Measurements from ENCODE around the gene OR4N2.
A peak's percentile ranks its signal among the peaks of the same experiment; 100 is the strongest.
"Not testable (repeated sequence)": the region's sequence is repeated elsewhere in the genome, so short reads cannot be mapped to it uniquely, and the experiment has no call there.

Gene OR4N2

DNA sequence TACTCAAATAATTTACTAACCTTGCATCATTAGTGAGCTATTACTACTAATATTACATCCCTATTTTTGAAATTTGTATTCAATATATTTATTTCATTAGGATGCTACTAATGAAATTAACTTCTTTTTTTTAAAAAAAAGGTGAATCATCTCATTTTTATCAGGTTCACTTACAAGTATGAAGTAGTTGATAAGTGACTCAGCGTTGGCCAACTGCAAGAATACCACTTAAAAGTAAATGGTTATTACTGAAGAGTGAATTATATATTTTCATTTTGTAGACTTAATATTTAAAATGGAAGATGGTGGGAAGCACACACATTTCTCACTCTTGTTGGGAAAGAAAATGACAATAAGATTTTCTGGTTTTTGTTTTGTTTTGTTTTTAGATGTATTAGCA is 19.6 kb downstream of the OR4N2 start:
- no peak for DNase-seq
- TF ChIP-seq POLR2A (IDR thresholded peaks at IDR 0.05; ENCODE audit: low read length), result no peak
- TF ChIP-seq GATA1 (IDR thresholded peaks at IDR 0.05; ENCODE audit: low read depth, low read length), result no peak

DNA sequence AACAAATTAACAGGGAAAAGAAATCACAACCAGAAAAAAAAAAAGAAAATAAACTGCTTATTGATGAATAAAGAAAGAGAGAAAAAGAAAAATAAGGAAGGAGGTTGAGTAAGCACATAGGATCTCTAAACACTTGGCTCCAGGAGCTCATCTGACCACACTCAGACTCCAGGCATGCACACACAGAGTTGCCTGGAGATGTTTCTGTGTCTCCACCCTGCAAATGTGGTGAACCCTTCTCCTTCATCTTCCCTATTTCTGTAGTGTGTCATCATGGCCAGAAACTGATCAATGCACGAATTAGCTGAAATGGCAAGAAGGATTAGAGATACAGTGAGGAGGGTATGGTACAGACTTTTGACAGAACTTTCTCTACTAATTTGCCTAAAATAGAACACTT is 20.2 kb downstream of the OR4N2 start:
- DNase-seq, result no peak
- TF ChIP-seq POLR2A (IDR thresholded peaks at IDR 0.05; ENCODE audit: low read length) (no peak), GATA1 (IDR thresholded peaks at IDR 0.05; ENCODE audit: low read depth, low read length) (no peak)

GRCh38 chr14:19827626-19828244 is 24.2 kb downstream of the OR4N2 start:
- not testable (repeated sequence) for DNase-seq

GRCh38 chr14:19828314-19828713 is 24.7 kb downstream of the OR4N2 start:
- TF ChIP-seq GATA1 (IDR thresholded peaks at IDR 0.05; ENCODE audit: low read depth, low read length) (no peak), POLR2A (IDR thresholded peaks at IDR 0.05; ENCODE audit: low read length) (no peak)
- no peak for DNase-seq

DNA sequence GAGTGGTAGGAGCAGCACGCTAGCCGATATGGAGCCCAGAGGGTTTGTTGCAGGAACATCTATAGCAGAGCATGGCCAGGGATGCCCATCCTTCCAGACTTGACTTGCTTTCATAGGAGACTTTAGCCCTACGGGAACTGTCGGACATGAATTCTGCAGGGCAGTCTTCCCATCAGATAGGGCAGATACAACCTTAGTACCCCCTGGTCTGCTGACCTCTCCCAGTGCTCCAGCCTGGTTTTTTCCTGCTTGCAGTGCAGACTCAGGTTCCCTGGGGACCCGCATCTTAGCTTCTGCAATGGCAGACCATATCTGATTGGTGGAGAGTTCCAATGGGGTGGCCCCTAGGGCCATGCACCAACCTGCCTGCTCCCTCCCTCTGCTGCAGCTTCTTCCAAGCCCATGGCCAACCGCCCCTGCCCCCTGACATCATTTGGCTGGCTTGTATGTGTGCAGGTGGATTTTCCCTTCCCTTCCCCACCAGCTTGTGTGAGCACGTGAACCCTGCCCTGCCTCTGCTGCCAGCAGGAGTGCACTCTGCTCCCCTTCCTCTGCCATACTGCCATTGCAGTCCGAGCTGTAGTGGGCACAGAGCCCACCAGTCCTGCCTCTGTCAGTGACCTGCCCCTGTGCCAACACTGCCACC is 30.8 kb downstream of the OR4N2 start:
- DNase-seq, result not testable (repeated sequence)

GRCh38 chr14:19838433-19838832 is 34.9 kb downstream of the OR4N2 start:
- no peak for DNase-seq
- no peak for TF ChIP-seq GATA1 (IDR thresholded peaks at IDR 0.05; ENCODE audit: low read depth, low read length)
- no peak for TF ChIP-seq POLR2A (IDR thresholded peaks at IDR 0.05; ENCODE audit: low read length)

- no peak for DNase-seq
- TF ChIP-seq POLR2A (IDR thresholded peaks at IDR 0.05; ENCODE audit: low read length), result no peak
- TF ChIP-seq GATA1 (IDR thresholded peaks at IDR 0.05; ENCODE audit: low read depth, low read length), result no peak
Observed at GRCh38 chr14:19851365-19851764, 47.8 kb downstream of the OR4N2 start.

DNA sequence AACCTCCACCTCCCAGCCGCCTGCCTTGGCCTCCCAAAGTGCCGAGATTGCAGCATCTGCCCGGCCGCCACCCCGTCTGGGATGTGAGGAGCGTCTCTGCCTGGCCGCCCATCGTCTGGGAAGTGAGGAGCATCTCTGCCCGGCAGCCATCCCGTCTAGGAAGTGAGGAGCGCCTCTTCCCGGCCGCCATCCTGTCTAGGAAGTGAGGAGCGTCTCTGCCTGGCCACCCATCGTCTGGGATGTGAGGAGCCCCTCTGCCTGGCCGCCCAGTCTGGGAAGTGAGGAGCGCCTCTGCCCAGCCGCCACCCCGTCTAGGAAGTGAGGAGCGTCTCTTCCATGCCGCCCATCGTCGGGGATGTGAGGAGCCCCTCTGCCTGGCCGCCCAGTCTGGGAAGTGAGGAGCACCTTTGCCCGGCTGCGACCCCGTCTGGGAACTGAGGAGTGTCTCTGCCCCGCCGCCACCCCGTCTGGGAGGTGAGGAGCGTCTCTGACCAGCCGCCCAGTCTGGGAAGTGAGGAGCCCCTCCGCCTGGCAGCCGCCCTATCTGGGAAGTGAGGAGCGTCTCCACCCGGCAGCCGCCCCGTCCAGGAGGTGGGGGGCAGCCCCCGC is 62.6 kb downstream of the OR4N2 start:
- DNase-seq, result not testable (repeated sequence)

DNA sequence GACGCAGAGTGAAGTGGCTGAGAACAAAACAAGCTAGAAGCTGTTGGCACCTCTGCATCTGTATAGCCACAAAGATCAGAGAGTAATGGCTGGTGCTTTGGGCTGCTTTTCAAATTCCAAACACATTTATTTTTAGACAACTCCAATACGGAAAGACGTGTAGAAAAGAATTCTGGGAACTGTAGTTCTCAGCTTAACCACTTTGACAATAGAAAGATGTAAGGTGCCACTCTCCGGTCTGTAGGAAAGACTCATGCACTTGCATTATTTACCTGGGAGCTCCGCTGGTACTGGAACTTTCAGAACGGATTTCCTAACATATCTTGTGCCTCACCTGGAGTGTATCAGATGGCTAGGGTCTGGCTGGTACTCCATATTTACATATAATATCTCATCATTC is 69.6 kb downstream of the OR4N2 start:
- DNase-seq, result no peak
- TF ChIP-seq POLR2A (IDR thresholded peaks at IDR 0.05; ENCODE audit: low read length), result no peak
- TF ChIP-seq GATA1 (IDR thresholded peaks at IDR 0.05; ENCODE audit: low read depth, low read length), result no peak

DNA sequence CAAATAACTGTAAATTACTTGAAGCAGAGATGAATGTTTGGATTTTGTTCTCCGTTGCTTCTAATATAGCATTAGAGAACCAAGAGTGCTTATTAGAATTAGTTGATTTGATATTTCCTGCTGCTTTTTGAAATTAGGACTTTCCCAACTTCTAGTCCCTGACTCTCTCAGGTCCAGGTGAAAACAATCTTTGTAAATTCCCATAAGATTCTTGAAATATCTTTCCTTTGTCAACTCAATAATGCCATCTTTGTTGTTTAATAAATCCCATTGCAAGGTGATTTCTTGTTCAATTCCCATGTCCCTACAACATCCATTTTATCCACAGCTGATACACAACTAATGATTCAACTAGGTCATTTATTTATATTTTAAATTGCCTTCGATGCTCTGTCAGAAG is 71.3 kb downstream of the OR4N2 start, which contains the start of gene OR4K2:
TSS of gene OR4K2 (plus strand) at position 301 of the 400 bp plus-strand sequence. CDS start 1,126 bp downstream, outside the sequence.
- no peak for DNase-seq
- no peak for TF ChIP-seq GATA1 (IDR thresholded peaks at IDR 0.05; ENCODE audit: low read depth, low read length)
- no peak for TF ChIP-seq POLR2A (IDR thresholded peaks at IDR 0.05; ENCODE audit: low read length)

DNA sequence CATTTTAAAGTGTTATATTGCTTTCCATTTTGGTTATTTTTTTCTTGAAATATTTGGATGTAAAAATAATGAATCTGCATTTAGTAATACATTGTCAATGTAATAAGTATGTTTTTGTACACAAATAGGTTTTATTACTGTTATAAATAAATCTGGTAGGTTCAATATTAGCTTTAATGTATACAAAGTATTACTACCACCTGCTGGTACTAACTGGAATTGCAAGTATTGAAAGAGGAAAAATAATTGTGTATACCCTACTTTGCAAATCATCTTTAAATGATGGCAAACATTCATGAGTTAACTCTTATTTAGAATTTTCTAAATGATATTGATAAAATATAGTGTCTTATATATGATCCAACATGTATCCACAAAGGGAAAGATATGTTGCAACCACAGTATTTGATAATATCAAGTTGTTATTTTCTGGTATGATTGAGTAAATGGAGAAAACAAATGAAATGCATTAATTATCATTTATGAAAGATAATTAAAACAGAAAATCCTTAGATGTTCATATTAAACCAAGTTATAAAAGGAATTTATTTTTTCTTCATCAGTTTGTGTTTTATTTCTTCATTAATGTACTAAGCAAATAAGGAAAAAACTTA is 74.6 kb downstream of the OR4N2 start:
- TF ChIP-seq POLR2A (IDR thresholded peaks at IDR 0.05; ENCODE audit: low read length) (no peak), GATA1 (IDR thresholded peaks at IDR 0.05; ENCODE audit: low read depth, low read length) (no peak)
- DNase-seq, result peak; percentile 22 to 58
